ES-I3 (cell line): ENCODE results near the gene C3.
"Not testable (repeated sequence)": the region's sequence is repeated elsewhere in the genome, so short reads cannot be mapped to it uniquely, and the experiment has no call there.

Experiments
- H3K36me3 ChIP-seq: 2 replicates; pipeline ENCODE4 v1.6.1; 2013; ENCODE audit warnings: mild to moderate bottlenecking, low read length, control low read depth, moderate library complexity; ENCODE audit not compliant: insufficient read depth
- H3K4me1 ChIP-seq: 2 replicates; pipeline ENCODE4 v1.6.1; 2013; ENCODE audit warnings: mild to moderate bottlenecking, control low read depth, low read length; ENCODE audit not compliant: insufficient read depth
- H3K9ac ChIP-seq: 2 replicates; pipeline ENCODE4 v1.6.1; 2013; ENCODE audit warnings: low read depth, mild to moderate bottlenecking, low read length, moderate library complexity
- H3K9me3 ChIP-seq: 2 replicates; pipeline ENCODE4 v1.6.1; 2013; ENCODE audit warnings: mild to moderate bottlenecking, low read length, moderate library complexity; ENCODE audit not compliant: control insufficient read depth, insufficient read depth

The C3 gene

GRCh38 chr19:6717441-6717971, 2.9 kb downstream of the C3 start:
- H3K9me3 ChIP-seq, result no peaks in the 10 kb centered on the region
- peaks cover 10% of the 10 kb centered on the region for H3K4me1 ChIP-seq
- peak overlapping the region; percentile 54; the same call in 1 of the 2 replicates for H3K9ac ChIP-seq

GRCh38 chr19:6717036-6717435, 3.4 kb downstream of the C3 start:
- peaks cover 10% of the 10 kb centered on the region for H3K4me1 ChIP-seq
- peak overlapping the region; percentile 54; the same call in 1 of the 2 replicates for H3K9ac ChIP-seq
- no peaks in the 10 kb centered on the region for H3K9me3 ChIP-seq
- H3K36me3 ChIP-seq, result no peaks in the 10 kb centered on the region

More at GRCh38 chr19:6717441-6717971, 2.9 kb downstream of the C3 start:
- no peaks in the 10 kb centered on the region for H3K36me3 ChIP-seq

- H3K36me3 ChIP-seq, result no peaks in the 10 kb centered on the region
- peaks cover 10% of the 10 kb centered on the region for H3K4me1 ChIP-seq
- no peaks in the 10 kb centered on the region for H3K9me3 ChIP-seq
- H3K9ac ChIP-seq, result no peak overlapping the region
These were observed 3.9 kb downstream of the C3 start for GRCh38 chr19:6716610-6716970.

DNA sequence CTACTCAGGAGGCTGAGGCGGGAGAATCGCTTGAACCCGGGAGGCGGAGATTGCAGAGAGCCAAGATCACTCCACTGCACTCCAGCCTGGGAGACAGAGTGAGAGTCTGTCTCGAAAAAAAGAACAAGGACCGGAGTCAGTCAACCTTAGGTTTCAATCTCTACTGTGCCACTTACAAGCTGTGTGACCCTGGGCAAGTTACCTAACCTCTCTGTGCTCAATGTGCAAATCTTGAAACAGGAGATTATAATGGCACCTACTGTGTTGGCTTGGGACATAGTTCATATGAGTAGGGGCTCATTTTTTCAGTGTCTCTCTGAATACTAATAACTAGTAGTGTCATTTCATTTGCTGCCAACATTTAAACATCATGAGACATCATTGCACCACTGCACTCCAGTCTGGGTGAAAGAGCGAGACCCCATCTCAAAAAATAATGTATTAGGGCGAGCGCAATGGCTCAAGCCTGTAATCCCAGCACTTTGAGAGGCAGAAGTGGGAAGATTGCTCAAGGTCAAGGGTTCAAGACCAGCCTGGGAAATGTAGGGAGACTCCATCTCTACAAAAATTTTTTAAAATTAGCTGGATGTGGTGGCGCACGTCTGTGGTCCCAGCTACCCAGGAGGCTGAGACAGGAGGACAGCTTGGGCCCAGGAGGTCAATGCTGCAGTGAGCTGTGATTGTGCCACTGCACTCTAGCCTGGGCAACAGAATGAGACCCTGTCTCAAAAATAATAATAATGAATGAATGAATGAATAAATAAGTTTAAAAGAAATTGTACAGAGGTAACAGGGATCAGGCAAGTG, 5.5 kb downstream of the C3 start:
- peaks cover 3% of the 10 kb centered on the region; the same call in 1 of the 2 replicates for H3K4me1 ChIP-seq
- H3K36me3 ChIP-seq, result no peaks in the 10 kb centered on the region
- no peak overlapping the region for H3K9ac ChIP-seq
- H3K9me3 ChIP-seq, result no peaks in the 10 kb centered on the region

DNA sequence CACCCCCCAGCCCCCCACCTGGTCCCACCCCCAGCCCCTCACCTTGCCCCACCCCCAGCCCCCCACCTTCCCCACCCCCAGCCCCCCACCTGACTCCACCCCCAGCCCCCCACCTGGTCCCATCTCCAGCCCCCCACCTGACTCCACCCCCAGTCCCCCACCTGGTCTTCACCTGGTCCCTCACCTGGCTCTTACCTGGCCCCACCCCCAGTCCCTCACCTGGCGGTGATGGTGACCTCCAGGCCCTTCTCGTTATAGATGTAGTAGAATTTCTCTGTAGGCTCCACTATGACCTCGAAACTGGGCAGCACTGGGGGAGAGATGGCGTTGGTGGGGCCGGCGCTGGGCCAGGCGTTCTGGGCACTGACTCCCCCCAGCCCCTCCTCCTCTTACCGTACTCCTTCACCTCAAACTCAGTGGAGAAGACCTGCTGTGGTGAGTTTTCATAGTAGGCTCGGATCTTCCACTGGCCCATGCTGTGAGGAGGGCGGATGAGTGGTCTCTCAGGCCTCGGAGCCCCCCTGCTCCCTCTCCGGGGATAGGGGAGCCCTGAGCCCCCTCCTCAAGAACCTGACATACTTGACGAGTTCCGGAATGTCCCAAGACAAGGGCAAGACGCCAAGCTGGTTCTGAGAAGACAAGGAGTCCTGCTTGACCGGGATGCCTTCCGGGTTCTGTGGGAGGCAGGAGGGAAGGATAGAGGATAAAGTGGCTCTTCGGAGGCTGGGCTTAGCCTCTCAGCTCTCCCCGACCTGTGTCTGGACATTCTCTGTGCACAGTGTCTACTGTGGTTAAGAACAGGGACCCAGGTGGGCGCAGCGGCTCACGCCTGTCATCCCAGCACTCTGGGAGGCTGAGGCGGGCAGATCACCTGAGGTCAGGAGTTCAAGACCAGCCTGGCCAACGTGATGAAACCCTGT, 6.4 kb downstream of the C3 start:
- Histone ChIP-seq H3K9ac (no peak overlapping the region), H3K9me3 (no peaks in the 10 kb centered on the region), H3K4me1 (no peaks in the 10 kb centered on the region), H3K36me3 (no peaks in the 10 kb centered on the region)

DNA sequence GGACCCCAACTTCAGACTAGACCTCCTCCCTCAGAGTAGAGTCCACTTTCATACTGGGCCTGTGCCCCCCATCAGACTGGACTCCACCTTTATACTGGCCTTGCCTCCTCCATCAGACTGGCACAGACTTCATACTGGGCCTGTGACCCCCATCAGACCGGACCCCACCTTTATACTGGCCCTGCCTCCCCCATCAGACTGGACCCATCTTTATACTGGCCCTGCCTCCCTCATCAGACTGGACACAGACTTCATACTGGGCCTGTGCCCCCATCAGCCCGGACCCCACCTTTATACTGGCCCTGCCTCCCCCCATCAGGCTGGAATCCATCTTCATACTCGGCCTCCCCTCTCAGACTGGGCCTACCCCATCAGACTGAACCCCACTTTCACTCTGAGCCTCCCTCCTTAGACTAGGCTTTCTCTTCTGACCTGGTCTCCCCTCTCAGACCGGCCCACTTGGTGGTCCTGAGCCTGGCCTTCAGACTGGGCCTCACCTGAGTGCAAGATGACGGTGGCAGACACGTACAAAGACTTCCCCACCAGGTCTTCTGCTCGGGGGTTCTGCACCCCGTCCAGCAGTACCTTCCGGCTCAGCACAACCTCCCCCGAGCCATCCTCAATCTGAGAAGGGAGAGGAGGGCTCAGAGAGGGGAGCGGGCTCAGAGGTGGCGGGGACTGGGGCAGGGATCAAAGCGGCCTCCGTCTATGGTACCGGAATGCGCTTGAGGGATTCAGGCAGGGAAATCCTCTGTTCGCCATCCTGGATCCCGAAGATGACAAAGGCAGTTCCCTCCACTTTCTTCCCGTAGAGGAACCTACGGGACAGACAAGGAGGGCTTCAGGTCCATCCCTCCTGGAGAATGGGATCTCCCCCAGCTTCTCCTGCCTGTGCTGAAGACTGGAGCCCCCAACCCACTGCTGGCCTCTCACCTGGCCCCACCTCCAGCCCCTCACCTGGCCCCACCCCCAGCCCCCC, 7.5 kb downstream of the C3 start:
- Histone ChIP-seq H3K4me1 (no peaks in the 10 kb centered on the region), H3K36me3 (no peaks in the 10 kb centered on the region), H3K9ac (no peak overlapping the region), H3K9me3 (no peaks in the 10 kb centered on the region)

- no peaks in the 10 kb centered on the region for H3K9me3 ChIP-seq
- no peaks in the 10 kb centered on the region for H3K4me1 ChIP-seq
- H3K9ac ChIP-seq, result no peak overlapping the region
- no peaks in the 10 kb centered on the region for H3K36me3 ChIP-seq
These were observed 8.2 kb downstream of the C3 start for GRCh38 chr19:6712231-6712630.

DNA sequence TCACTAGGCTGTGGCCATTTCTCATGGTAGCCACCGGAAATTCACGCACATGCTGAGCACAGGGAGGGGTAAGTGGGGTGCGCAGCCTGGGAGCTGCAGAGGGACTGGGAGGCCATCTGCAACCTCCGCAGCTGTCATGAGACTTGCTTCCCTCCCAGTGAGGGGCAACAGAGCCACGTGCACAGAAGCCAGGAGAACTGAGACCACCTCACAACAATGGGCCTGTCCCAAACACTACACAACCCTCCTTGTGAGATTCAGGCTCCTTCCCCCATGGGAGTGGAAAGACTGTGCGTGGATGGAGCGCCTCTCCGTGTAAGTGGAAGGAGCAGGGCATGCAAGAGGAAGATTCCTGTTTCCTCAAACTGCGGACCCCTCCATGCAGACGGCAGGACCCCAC, 8.8 kb downstream of the C3 start:
- no peaks in the 10 kb centered on the region for H3K36me3 ChIP-seq
- H3K9me3 ChIP-seq, result no peaks in the 10 kb centered on the region

DNA sequence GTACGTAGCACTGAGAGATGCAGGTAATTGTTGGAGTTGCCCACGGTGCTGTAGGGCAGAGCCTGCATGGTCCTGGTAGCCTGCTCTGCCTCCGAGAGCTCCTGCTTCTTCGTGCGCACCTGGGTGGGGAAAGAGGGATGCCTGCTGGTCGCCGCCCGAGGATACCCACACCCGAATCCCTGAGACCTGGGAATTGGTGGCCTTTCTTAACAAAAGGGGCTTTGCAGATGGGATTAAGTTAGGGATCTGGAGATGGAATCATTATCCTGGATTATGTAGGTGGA, 9.4 kb downstream of the C3 start:
- H3K4me1 ChIP-seq, result no peaks in the 10 kb centered on the region

More for the DNA sequence above, 8.8 kb downstream of the C3 start:
- Histone ChIP-seq H3K9ac (no peak overlapping the region), H3K4me1 (no peaks in the 10 kb centered on the region)

DNA sequence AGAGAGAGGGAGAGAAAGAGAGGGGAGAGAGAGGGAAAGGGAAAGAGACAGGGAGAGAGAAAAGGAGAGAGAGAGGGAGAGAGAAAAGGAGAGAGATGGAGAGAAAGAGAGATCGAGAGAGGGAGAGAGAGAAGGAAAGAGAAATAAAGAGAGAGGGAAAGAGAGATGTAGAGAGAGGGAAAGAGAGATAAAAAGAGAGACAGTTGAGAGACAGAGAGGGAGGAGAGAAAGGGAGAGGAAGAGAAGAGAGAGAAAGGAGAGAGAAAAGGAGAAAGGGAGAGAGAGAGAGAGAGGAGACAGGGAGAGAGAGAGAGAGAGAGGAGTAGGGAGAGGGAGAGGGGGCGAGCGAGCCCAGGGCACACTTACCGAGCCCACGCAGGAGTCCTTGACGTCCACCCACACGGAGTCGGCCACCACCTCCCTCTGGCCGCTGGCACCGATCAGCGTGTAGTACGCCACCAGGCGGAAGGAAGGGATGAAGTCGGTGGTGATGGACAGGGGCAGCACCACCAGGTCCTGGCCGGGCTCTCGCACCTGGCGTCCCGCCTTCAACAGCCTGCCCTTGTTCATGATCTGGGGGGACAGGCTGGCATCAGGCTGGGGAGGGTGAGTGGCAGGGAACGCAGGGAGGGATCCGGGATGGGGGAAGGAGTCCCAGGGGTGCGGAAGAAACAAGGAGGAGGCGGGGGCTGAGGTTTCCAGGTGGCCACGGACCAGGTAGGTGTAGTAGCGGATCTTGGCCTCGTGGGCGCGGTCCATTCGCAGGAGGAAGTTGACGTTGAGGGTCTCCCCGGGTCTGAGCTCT, 10.0 kb downstream of the C3 start:
- Histone ChIP-seq H3K9ac (no peak overlapping the region), H3K36me3 (no peaks in the 10 kb centered on the region), H3K4me1 (no peaks in the 10 kb centered on the region), H3K9me3 (no peaks in the 10 kb centered on the region)

More for the DNA sequence above, 9.4 kb downstream of the C3 start:
- H3K9me3 ChIP-seq, result no peaks in the 10 kb centered on the region
- H3K36me3 ChIP-seq, result no peaks in the 10 kb centered on the region
- no peak overlapping the region for H3K9ac ChIP-seq

DNA sequence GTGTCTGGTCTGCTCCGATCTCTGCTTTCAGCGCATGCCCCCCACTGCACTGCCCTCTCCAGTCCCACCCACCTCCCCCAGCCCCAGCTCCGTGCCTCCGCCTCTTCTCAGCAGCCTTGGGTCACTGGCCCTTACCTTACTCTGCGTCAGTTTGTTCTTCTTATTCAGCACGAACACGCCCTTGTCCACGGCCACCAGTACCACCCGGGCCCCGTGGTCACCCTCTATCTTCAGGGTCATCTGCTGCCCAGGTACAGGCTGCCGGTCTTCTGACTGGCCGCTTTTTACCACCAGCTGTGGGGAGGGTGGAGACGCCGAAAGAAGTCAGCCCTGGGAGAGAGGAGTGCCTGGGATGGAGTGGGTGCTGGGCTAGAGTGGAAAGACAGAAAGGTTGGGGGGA, 10.9 kb downstream of the C3 start:
- Histone ChIP-seq H3K36me3 (no peaks in the 10 kb centered on the region), H3K4me1 (no peaks in the 10 kb centered on the region), H3K9me3 (no peaks in the 10 kb centered on the region), H3K9ac (no peak overlapping the region)

DNA sequence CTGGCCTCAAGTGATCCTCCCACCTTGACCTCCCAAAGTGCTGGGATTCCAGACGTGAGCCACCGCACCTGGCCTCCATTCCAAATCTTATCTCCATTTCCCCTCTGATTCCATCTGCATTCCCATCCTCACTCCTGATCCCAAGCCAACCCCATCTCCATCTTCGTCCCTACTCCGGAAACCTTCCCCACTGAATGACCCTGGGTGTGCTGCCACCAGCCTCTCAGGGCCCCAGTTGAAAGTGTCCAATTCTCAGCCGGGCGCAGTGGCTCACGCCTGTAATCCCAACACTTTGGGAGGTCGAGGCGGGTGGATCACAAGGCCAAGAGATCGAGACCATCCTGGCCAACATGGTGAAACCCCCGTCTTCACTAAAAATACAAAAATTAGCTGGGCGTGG, 11.5 kb downstream of the C3 start:
- H3K9ac ChIP-seq, H3K36me3 ChIP-seq: not testable (repeated sequence)

GRCh38 chr19:6708346-6708745, 12.1 kb downstream of the C3 start:
- Histone ChIP-seq H3K9me3 (no peaks in the 10 kb centered on the region), H3K36me3 (no peaks in the 10 kb centered on the region), H3K9ac (no peak overlapping the region), H3K4me1 (no peaks in the 10 kb centered on the region)

More for the DNA sequence above, 11.5 kb downstream of the C3 start:
- H3K4me1 ChIP-seq, H3K9me3 ChIP-seq: not testable (repeated sequence)
